Measurements from ENCODE around the gene C16orf95.
"Not testable (repeated sequence)": the region's sequence is repeated elsewhere in the genome, so short reads cannot be mapped to it uniquely, and the experiment has no call there.

DNA sequence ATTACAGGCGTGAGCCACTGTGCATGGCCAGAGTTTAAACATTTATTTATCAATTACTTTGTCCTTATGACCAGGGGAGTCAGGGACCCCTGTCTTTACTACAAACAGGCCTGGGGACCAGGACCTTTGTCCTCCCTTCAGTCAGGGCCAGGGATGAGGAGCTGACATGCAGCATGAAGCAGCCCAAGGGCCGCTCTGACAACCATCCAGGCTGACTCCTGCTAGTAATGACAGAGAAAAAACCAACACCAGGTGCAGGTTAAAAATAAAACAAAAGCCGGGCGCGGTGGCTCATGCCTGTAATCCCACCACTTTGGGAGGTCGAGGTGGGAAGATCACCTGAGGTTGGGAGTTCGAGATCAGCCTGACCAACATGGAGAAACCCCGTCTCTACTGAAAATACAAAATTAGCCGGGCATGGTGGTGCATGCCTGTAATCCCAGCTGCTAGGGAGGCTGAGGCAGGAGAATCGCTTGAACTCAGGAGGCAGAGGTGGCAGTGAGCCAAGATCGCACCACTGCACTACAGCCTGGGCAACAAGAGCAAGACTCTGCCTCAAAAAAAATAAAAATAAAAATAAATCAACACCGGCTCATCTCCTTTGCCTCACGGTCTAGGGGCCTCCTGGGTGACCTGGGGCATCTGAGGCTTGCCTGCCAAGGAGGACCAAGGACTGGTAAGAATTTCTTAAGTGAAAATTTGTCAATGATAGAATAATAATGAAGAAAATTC, 45.8 kb upstream of the C16orf95 start:
- TF ChIP-seq, protein P1, sequence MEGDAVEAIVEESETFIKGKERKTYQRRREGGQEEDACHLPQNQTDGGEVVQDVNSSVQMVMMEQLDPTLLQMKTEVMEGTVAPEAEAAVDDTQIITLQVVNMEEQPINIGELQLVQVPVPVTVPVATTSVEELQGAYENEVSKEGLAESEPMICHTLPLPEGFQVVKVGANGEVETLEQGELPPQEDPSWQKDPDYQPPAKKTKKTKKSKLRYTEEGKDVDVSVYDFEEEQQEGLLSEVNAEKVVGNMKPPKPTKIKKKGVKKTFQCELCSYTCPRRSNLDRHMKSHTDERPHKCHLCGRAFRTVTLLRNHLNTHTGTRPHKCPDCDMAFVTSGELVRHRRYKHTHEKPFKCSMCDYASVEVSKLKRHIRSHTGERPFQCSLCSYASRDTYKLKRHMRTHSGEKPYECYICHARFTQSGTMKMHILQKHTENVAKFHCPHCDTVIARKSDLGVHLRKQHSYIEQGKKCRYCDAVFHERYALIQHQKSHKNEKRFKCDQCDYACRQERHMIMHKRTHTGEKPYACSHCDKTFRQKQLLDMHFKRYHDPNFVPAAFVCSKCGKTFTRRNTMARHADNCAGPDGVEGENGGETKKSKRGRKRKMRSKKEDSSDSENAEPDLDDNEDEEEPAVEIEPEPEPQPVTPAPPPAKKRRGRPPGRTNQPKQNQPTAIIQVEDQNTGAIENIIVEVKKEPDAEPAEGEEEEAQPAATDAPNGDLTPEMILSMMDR (IDR thresholded peaks at IDR 0.05), result not testable (repeated sequence)
- TF ChIP-seq, protein P2, sequence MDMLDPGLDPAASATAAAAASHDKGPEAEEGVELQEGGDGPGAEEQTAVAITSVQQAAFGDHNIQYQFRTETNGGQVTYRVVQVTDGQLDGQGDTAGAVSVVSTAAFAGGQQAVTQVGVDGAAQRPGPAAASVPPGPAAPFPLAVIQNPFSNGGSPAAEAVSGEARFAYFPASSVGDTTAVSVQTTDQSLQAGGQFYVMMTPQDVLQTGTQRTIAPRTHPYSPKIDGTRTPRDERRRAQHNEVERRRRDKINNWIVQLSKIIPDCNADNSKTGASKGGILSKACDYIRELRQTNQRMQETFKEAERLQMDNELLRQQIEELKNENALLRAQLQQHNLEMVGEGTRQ (IDR thresholded peaks at IDR 0.05), result not testable (repeated sequence)
- TF ChIP-seq FOSL2 (IDR thresholded peaks at IDR 0.05); FOSL2 (CRISPR knock-in tag; IDR thresholded peaks at IDR 0.05); CEBPB (IDR thresholded peaks at IDR 0.05): not testable (repeated sequence)
- TF ChIP-seq, protein P3, sequence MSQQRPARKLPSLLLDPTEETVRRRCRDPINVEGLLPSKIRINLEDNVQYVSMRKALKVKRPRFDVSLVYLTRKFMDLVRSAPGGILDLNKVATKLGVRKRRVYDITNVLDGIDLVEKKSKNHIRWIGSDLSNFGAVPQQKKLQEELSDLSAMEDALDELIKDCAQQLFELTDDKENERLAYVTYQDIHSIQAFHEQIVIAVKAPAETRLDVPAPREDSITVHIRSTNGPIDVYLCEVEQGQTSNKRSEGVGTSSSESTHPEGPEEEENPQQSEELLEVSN (IDR thresholded peaks at IDR 0.05; ENCODE audit: borderline replicate concordance, low read depth), result not testable (repeated sequence)

All from A549 (cell line).